ENCODE measurements around the gene RAD51B.

Gene RAD51B

GRCh38 chr14:68772761-68773381 is 953.3 kb downstream of the RAD51B start:
- no peak for DNase-seq (ENCODE audit: low spot score)

GRCh38 chr14:68774771-68775613 is 955.4 kb downstream of the RAD51B start:
- DNase-seq (ENCODE audit: low spot score), result peak; percentile 72

- DNase-seq (ENCODE audit: low spot score), result no peak
These were observed 956.1 kb downstream of the RAD51B start for GRCh38 chr14:68775614-68776126.

DNA sequence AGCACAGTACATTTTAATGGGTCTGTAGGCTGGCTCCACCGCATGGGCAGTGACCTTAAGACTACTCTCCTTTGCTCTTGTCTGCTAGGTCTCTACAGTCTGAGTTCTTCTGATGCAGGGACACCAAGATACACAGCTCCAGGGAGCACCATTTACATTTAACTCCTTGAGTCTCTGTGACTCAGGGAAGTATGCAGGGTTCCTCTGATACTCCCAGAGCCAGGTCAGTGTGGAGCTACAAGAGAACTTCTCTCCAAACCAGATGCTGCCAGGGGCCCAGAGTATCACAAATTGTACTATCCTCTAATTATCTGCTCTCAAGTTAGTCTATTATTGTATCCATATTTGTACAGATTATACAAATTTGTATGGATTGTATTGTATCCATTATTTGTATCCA is 958.1 kb downstream of the RAD51B start:
- DNase-seq (ENCODE audit: low spot score), result no peak

Measured in hepatic stellate cell (primary cell).